ENCODE measurements around the gene EHHADH. TPM values are rescaled to one million over a fixed set of nuclear protein-coding genes. Genes with fewer than 3 reads are reported as not detected.

EHHADH gene
- total RNA-seq, 1 experiment from 2014 or later: 9.3 TPM

GRCh38 chr3:185155678-185156077 is 98.2 kb downstream of the EHHADH start:
- DNase-seq (ENCODE audit: low read depth): no peak
- in situ Hi-C loops (cut with HindIII; ENCODE audit: low pct_unique_long_range_greater_than_20kb, low sequenced_read_pairs): no loop called here

GRCh38 chr3:185153861-185154629 is 99.8 kb downstream of the EHHADH start:
- in situ Hi-C loops (cut with HindIII; ENCODE audit: low pct_unique_long_range_greater_than_20kb, low sequenced_read_pairs): no loop called here
- no peak for DNase-seq (ENCODE audit: low read depth)

DNA sequence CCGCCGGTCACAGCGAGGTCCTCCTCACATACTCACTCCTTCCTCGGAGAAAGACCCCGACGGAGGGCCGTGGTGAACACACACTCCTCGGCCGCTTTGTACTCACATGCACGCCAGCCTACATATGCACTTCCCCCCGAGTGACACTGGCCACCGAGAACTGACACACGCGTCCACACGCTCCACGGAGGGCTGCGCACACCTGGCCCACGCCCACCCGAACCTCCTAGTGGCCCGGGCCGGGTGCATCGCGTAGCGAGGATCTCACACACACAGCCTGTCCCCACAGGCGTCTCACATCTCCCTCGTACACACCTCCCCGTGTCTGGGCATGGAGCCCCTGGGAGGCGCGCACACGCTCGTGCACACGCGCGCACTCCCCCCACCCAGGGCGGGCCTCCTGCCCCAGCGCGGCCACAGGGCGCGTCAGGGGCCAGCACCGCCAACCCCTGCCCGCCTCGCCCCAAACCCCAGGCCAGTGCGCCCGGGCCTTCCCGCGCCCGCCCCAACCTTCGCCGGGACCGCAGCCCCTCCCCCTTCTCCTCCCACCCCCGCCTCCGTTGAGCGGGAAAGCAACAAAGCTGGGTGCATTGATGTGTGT is 100.6 kb downstream of the EHHADH start:
- in situ Hi-C loops (cut with HindIII; ENCODE audit: low pct_unique_long_range_greater_than_20kb, low sequenced_read_pairs): no loop called here
- no peak for DNase-seq (ENCODE audit: low read depth)

DNA sequence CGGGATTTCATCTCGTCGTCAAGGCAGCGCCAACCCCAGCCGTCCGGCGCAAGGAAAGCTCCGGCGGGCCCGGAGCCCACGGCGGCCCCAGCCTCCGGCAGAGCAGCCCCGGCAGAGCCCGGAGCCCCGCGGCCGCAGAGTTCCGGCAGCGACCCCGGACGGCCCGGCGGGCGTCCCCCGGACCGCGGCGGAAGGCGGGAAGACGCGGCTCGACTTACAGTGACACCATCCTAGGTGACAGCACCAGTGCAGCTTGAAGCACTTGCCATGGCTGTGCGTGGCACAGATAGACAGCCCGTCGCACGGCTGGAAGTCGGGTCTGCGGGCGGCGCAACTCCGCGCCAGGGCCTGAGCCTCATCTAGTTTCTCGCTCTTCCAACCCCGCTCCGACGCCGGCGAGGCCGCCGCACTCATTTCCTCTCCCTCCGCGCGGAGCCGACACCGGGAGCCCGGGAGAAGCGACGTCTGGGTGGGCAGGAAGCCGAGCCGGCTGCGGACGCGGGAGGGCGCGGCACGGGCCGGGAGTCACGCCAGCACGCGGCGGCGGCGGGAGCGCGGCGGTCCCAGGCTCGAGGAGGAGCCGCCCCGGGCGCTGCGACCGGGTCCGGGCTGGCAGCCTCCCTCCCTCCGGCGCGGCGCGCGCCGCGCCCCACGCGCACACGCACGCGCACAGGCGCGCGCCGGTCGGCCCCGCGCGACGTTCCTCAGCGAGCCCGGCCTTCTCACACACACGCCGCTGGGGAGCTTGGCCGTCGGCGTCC is 101.3 kb downstream of the EHHADH start, which contains the start of gene C3orf70:
Gene C3orf70 (minus strand): TSS at position 651 of the 761 bp plus-strand sequence. CDS start 237 bp downstream, at position 414.
- DNase-seq (ENCODE audit: low read depth): peak; percentile 30
- in situ Hi-C loops (cut with HindIII; ENCODE audit: low pct_unique_long_range_greater_than_20kb, low sequenced_read_pairs): no loop called here

DNA sequence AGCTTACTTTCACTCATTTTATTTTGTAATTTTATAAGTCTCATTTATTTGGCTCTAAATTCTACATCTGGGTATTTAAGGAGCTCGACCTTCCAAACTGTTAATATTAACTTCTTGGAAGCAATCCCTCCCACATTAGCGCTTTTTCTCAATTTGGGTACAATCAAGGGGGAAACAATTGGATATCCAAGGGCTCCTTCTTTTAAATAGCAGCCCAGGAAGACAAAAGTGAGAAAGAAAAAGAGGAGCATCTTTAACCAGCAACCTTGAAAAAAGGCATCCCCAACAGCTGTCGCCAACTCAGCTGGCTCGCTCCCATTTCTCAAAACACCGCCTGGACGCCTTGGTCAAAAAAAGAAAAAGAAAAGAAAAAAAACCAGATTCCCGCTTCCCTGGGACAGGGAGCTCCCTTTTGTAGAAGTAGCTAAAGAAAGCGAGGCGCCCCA is 101.9 kb downstream of the EHHADH start:
- DNase-seq (ENCODE audit: low read depth): no peak
- in situ Hi-C loops (cut with HindIII; ENCODE audit: low pct_unique_long_range_greater_than_20kb, low sequenced_read_pairs): no loop called here

- in situ Hi-C loops (cut with HindIII; ENCODE audit: low pct_unique_long_range_greater_than_20kb, low sequenced_read_pairs): no loop called here
- no peak for DNase-seq (ENCODE audit: low read depth)
These were observed 102.5 kb downstream of the EHHADH start for GRCh38 chr3:185151101-185151963.

- DNase-seq (ENCODE audit: low read depth): no peak
- in situ Hi-C loops (cut with HindIII; ENCODE audit: low pct_unique_long_range_greater_than_20kb, low sequenced_read_pairs): no loop called here
These were observed 103.3 kb downstream of the EHHADH start for GRCh38 chr3:185150561-185150960.

- in situ Hi-C loops (cut with HindIII; ENCODE audit: low pct_unique_long_range_greater_than_20kb, low sequenced_read_pairs): no loop called here
- DNase-seq (ENCODE audit: low read depth): no peak
These were observed 104.3 kb downstream of the EHHADH start for GRCh38 chr3:185149591-185149990.

GRCh38 chr3:185145511-185145910 is 108.3 kb downstream of the EHHADH start:
- no peak for DNase-seq (ENCODE audit: low read depth)

DNA sequence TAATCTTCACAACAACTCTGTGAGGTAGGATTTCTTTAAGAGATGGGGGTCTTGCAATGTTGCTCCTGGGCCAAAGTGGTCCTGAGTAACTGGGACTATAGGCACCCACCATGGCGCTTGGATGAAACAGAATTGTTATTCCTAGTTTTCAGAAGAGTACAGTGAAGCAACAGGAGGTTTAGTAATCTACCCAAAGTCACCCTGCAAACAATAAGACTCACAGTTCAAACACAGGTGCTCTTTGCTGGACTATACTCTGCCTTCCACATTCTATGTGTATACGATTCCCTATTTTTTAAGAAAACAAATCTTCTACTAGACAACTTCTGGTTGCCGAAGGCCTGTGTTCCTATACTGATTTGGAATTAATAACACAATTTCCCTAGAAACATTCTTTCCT is 109.1 kb downstream of the EHHADH start:
- DNase-seq (ENCODE audit: low read depth): no peak
- in situ Hi-C loops (cut with HindIII; ENCODE audit: low pct_unique_long_range_greater_than_20kb, low sequenced_read_pairs): no loop called here

More at GRCh38 chr3:185145511-185145910, 108.3 kb downstream of the EHHADH start:
- in situ Hi-C loops (cut with HindIII; ENCODE audit: low pct_unique_long_range_greater_than_20kb, low sequenced_read_pairs): no loop called here

Other genes starting within 250 kb of the EHHADH start
- not detected in 2 replicates for gene C3orf70, start 101.0 kb downstream of the EHHADH start, total RNA-seq (2014; rRNA removed; shearing (Covaris generic); ENCODE audit: low replicate concordance)
- 16.9 and 20.6 TPM in 2 replicates for gene MAP3K13, start 109.1 kb upstream of the EHHADH start, total RNA-seq (2014; rRNA removed; shearing (Covaris generic); ENCODE audit: low replicate concordance)
- 22.9 and 23.0 TPM in 2 replicates for gene TMEM41A, start 245.0 kb upstream of the EHHADH start, total RNA-seq (2014; rRNA removed; shearing (Covaris generic); ENCODE audit: low replicate concordance)

All from Caki2 (cell line).